IMR-90 (cell line): ENCODE measurements around the gene ALB. TPM values are rescaled to one million over a fixed set of nuclear protein-coding genes. Genes with fewer than 3 reads are reported as not detected.

Experiments
- ATAC-seq: fragments of 200-7000 bp; cut with Tn5 transposase; 2 replicates; pipeline ENCODE4 v1.9.1; 2020; ENCODE audit warnings: low read depth, mild to moderate bottlenecking, moderate library complexity
- BruUV-seq: library from RNA; stranded (reverse); fragments of 400-500 nt; replicated peaks from 2 replicates; lab custom pipeline; 2021; lab: Mats Ljungman, UMichigan
- CTCF ChIA-PET: fragments of 300-600 bp; formaldehyde crosslinking; extraction: SDS; loops from one replicate; lab custom pipeline; 2021; ENCODE audit warnings: antibody characterized with exemption; lab: Yijun Ruan, JAX
- POLR2A ChIA-PET: fragments of 300-600 bp; sonication (Branson Sonifier 250); formaldehyde crosslinking; loops from one replicate; lab custom pipeline; 2022; ENCODE audit warnings: antibody characterized with exemption; ENCODE audit not compliant: unreplicated experiment; lab: Charles Lee
- DNase-seq: peaks from one replicate; pipeline ENCODE4 v3.0.0; 2013
- H2AFZ ChIP-seq: replicated peaks from 2 replicates; pipeline ENCODE3; 2013; ENCODE audit warnings: low read length, mild to moderate bottlenecking; ENCODE audit not compliant: poor library complexity
- H2AK5ac ChIP-seq: 2 replicates; pipeline ENCODE4 v1.6.1; 2013; ENCODE audit warnings: low read depth, low read length, inconsistent platforms
- H2AK9ac ChIP-seq: replicated peaks from 2 replicates; pipeline ENCODE3; 2013; ENCODE audit warnings: mild to moderate bottlenecking, low read depth, low read length, moderate library complexity; ENCODE audit not compliant: poor library complexity
- H2BK120ac ChIP-seq: 2 replicates; pipeline ENCODE4 v1.6.1; 2013; ENCODE audit warnings: low read depth, low read length, inconsistent platforms
- H2BK15ac ChIP-seq: 3 replicates; pipeline ENCODE4 v1.6.1; 2013; ENCODE audit warnings: low read depth, low read length, inconsistent platforms
- H2BK20ac ChIP-seq: 2 replicates; pipeline ENCODE4 v1.6.1; 2013; ENCODE audit warnings: low read depth, mild to moderate bottlenecking, inconsistent platforms, low read length, moderate library complexity
- H2BK5ac ChIP-seq: 2 replicates; pipeline ENCODE4 v1.6.1; 2013; ENCODE audit warnings: mild to moderate bottlenecking, low read depth, low read length, inconsistent platforms; ENCODE audit not compliant: poor library complexity, severe bottlenecking
- H3K14ac ChIP-seq: replicated peaks from 2 replicates; pipeline ENCODE4 v1.6.1; 2013; ENCODE audit warnings: low read depth, low read length, inconsistent platforms
- H3K18ac ChIP-seq: 2 replicates; pipeline ENCODE4 v1.6.1; 2013; ENCODE audit warnings: low read depth, low read length, control low read depth
- H3K23ac ChIP-seq: 2 replicates; pipeline ENCODE4 v1.6.1; 2013; ENCODE audit warnings: low read depth, low read length, inconsistent platforms
- H3K27ac ChIP-seq: 2 replicates; pipeline ENCODE4 v1.5.1; 2013; ENCODE audit warnings: mild to moderate bottlenecking, control low read depth, low read length; ENCODE audit not compliant: insufficient read depth
- H3K27me3 ChIP-seq: 2 replicates; pipeline ENCODE4 v1.6.1; 2013; ENCODE audit warnings: low read length; ENCODE audit not compliant: control insufficient read depth, insufficient read depth
- H3K36me3 ChIP-seq: 2 replicates; pipeline ENCODE4 v1.6.1; 2013; ENCODE audit warnings: low read length, mixed read lengths; ENCODE audit not compliant: control insufficient read depth, insufficient read depth
- H3K4ac ChIP-seq: 2 replicates; pipeline ENCODE4 v1.6.1; 2013; ENCODE audit warnings: low read depth, low read length, inconsistent platforms
- H3K4me1 ChIP-seq: 2 replicates; pipeline ENCODE4 v1.6.1; 2013; ENCODE audit warnings: low read length, mixed read lengths; ENCODE audit not compliant: control insufficient read depth, insufficient read depth
- H3K4me2 ChIP-seq: 2 replicates; pipeline ENCODE4 v1.6.1; 2013; ENCODE audit warnings: low read depth, mild to moderate bottlenecking, control low read depth, low read length, moderate library complexity
- H3K4me3 ChIP-seq: 2 replicates; pipeline ENCODE4 v1.5.1; 2013; ENCODE audit warnings: low read depth, mild to moderate bottlenecking, control low read depth, low read length, moderate library complexity; ENCODE audit not compliant: insufficient read depth
- H3K56ac ChIP-seq: 2 replicates; pipeline ENCODE4 v1.6.1; 2013; ENCODE audit warnings: low read length, inconsistent platforms; ENCODE audit not compliant: insufficient read depth; ENCODE audit errors: extremely low read depth
- H3K79me1 ChIP-seq, 2 experiments: 2 replicates each; pipeline ENCODE4 v1.6.1; 2013; ENCODE audit warnings: low read length in 2 of 2, inconsistent platforms in 1 of 2, low read depth in 1 of 2
- H3K9ac ChIP-seq: 2 replicates; pipeline ENCODE4 v1.6.1; 2013; ENCODE audit warnings: low read depth, low read length, control low read depth
- H3K9me1 ChIP-seq: 2 replicates; pipeline ENCODE4 v1.6.1; 2013; ENCODE audit warnings: low read length, inconsistent platforms; ENCODE audit not compliant: insufficient read depth
- H3K9me3 ChIP-seq: 2 replicates; pipeline ENCODE4 v1.6.1; 2013; ENCODE audit warnings: low read length; ENCODE audit not compliant: control insufficient read depth, insufficient read depth
- H4K20me1 ChIP-seq: 2 replicates; pipeline ENCODE4 v1.6.1; 2013; ENCODE audit warnings: low read length, inconsistent platforms; ENCODE audit not compliant: insufficient read depth
- H4K5ac ChIP-seq: 2 replicates; pipeline ENCODE4 v1.6.1; 2013; ENCODE audit warnings: mild to moderate bottlenecking, low read depth, low read length, control low read depth
- H4K8ac ChIP-seq, 2 experiments: 2 replicates each; pipeline ENCODE4 v1.6.1; 2013; ENCODE audit warnings: low read depth in 2 of 2, low read length in 2 of 2, control low read depth in 1 of 2, inconsistent platforms in 1 of 2
- H4K91ac ChIP-seq: 2 replicates; pipeline ENCODE4 v1.6.1; 2013; ENCODE audit warnings: low read depth, low read length, inconsistent platforms; ENCODE audit not compliant: insufficient read depth
- BHLHE40 ChIP-seq: fragments of 150-350 bp; IDR thresholded peaks from 2 replicates; pipeline ENCODE4 v1.6.1; 2016; ENCODE audit warnings: mild to moderate bottlenecking, low read depth, low read length
- CEBPB ChIP-seq: IDR thresholded peaks from 2 replicates; pipeline ENCODE4 v1.6.1; 2012; ENCODE audit warnings: low read depth, low read length, improper control_type of control experiment
- CHD1 ChIP-seq: IDR thresholded peaks from 2 replicates; pipeline ENCODE4 v1.6.1; 2012; ENCODE audit warnings: low read depth, low read length, improper control_type of control experiment
- ELK1 ChIP-seq: fragments of 150-350 bp; IDR thresholded peaks from 2 replicates; pipeline ENCODE4 v1.6.1; 2016; ENCODE audit warnings: low read depth, mild to moderate bottlenecking, low read length, moderate library complexity, borderline replicate concordance
- FOS ChIP-seq: fragments of 150-350 bp; IDR thresholded peaks from 2 replicates; pipeline ENCODE4 v1.6.1; 2016; ENCODE audit warnings: low read depth, low read length
- MAFK ChIP-seq: IDR thresholded peaks from 2 replicates; pipeline ENCODE4 v1.6.1; 2012; ENCODE audit warnings: low read depth, low read length, improper control_type of control experiment
- MAZ ChIP-seq: IDR thresholded peaks from 2 replicates; pipeline ENCODE4 v1.6.1; 2012; ENCODE audit warnings: low read depth, mild to moderate bottlenecking, low read length, improper control_type of control experiment, moderate library complexity, borderline replicate concordance
- MXI1 ChIP-seq: IDR thresholded peaks from 2 replicates; pipeline ENCODE4 v1.6.1; 2012; ENCODE audit warnings: low read depth, mild to moderate bottlenecking, low read length, moderate library complexity, borderline replicate concordance
- NFE2L2 ChIP-seq: fragments of 150-350 bp; IDR thresholded peaks from 2 replicates; pipeline ENCODE4 v1.6.1; 2016; ENCODE audit warnings: low read depth, mild to moderate bottlenecking, low read length
- POLR2A ChIP-seq: IDR thresholded peaks from 2 replicates; pipeline ENCODE4 v1.6.1; 2012; ENCODE audit warnings: mild to moderate bottlenecking, low read depth, low read length
- RAD21 ChIP-seq: IDR thresholded peaks from 2 replicates; pipeline ENCODE4 v1.6.1; 2012; ENCODE audit warnings: low read length, improper control_type of control experiment
- RCOR1 ChIP-seq: IDR thresholded peaks from 2 replicates; pipeline ENCODE4 v1.6.1; 2012; ENCODE audit warnings: mild to moderate bottlenecking, low read length, improper control_type of control experiment; ENCODE audit not compliant: insufficient replicate concordance
- RFX5 ChIP-seq: IDR thresholded peaks from 2 replicates; pipeline ENCODE4 v1.8.0; 2012; ENCODE audit warnings: low read depth, mild to moderate bottlenecking, low read length, moderate library complexity
- SMC3 ChIP-seq: fragments of 150-350 bp; IDR thresholded peaks from 2 replicates; pipeline ENCODE4 v1.6.1; 2016; ENCODE audit warnings: low read depth, mild to moderate bottlenecking, antibody characterized with exemption, low read length, moderate library complexity
- USF2 ChIP-seq: fragments of 150-350 bp; IDR thresholded peaks from 2 replicates; pipeline ENCODE4 v1.6.1; 2017; ENCODE audit warnings: mild to moderate bottlenecking, antibody characterized with exemption, low read length, low read depth
- WGBS, 2 experiments: methylation state at CpG; one replicate each; pipeline versions ENCODE4 v1.1.5 to v1.1.7; 2013; ENCODE audit warnings: missing lambda C conversion rate in 2 of 2; ENCODE audit not compliant: insufficient read length in 1 of 2; ENCODE audit errors: extremely low coverage in 2 of 2; 5-methylcytosine and 5-hydroxymethylcytosine counted together
- dilution Hi-C: fragments of 300-500 bp; cut with HindIII; formaldehyde crosslinking; loops from one replicate; pipeline ENCODE4 v1.14.3; 2018; ENCODE audit warnings: low sequenced_read_pairs; ENCODE audit not compliant: unreplicated experiment
- in situ Hi-C: fragments of 300-500 bp; cut with MboI; formaldehyde crosslinking; loops from 3 replicates; pipeline ENCODE4 v1.14.3; 2019; ENCODE audit warnings: low sequenced_read_pairs, inconsistent platforms, mixed read lengths
- intact Hi-C: fragments of 100-400 bp; cut with micrococcal nuclease; formaldehyde crosslinking; loops from 2 replicates; pipeline ENCODE4 v1.10.0; 2022
- polyA plus RNA-seq, 3 experiments: library from polyadenylated mRNA; depleted of rRNA; stranded (reverse); fragments of >200 nt; gene quantifications; 2 replicates each; pipeline ENCODE4 v1.2.3, GENCODE V29; 2012; ENCODE audit warnings: low replicate concordance in 1 of 3
- total RNA-seq: library from RNA; depleted of rRNA; stranded (reverse); fragments of >200 nt; gene quantifications from 2 replicates; pipeline ENCODE4 v1.2.3, GENCODE V29; 2012
- TF ChIP-seq, protein P1 (sequence below): conservative IDR thresholded peaks from 2 replicates; pipeline ENCODE4 v1.5.1; 2012; ENCODE audit warnings: mild to moderate bottlenecking, low read depth, low read length, improper control_type of control experiment

ALB gene
- total and polyA plus RNA-seq, 2 of the 4 experiments (the other 2 are of a cell fraction), result not detected

GRCh38 chr4:73440653-73441052 is 36.6 kb downstream of the ALB start:
- no peaks in the 10 kb centered on the region for H3K4me1 ChIP-seq
- H4K5ac ChIP-seq, result no peak overlapping the region
- no peak overlapping the region for H3K9ac ChIP-seq
- DNase-seq, result no peak
- H4K91ac ChIP-seq, result no peak overlapping the region
- no peak overlapping the region for H3K4ac ChIP-seq
- H3K36me3 ChIP-seq, result no peaks in the 10 kb centered on the region
- no peak overlapping the region for H3K18ac ChIP-seq
- intact Hi-C loops (loop anchor here (10.0 kb wide), 1 partner anchor 214 kb away; no protein-coding TSS in a partner anchor), in situ Hi-C loops (no loop called here), dilution Hi-C loops (no loop called here)
- H3K9me1 ChIP-seq, result no peaks in the 10 kb centered on the region
- POLR2A ChIA-PET, result interaction anchor here (0.5 kb wide), 1 partner anchor 10 kb away, joined by 3 read pairs; no protein-coding TSS in a partner anchor
- H2BK120ac ChIP-seq, result no peak overlapping the region
- no CpG with 5 or more reads among the region's 3 CpGs for WGBS, 2 experiments
- no peaks in the 10 kb centered on the region for H4K20me1 ChIP-seq
- H2AK9ac ChIP-seq, result no peak overlapping the region
- H2AK5ac ChIP-seq, result no peak overlapping the region
- H3K27me3 ChIP-seq, result peaks cover 2% of the 10 kb centered on the region; the same call in 1 of the 2 replicates
- H3K27ac ChIP-seq, result no peak overlapping the region
- H3K4me2 ChIP-seq, result no peak overlapping the region
- no peaks in the 10 kb centered on the region for H3K9me3 ChIP-seq
- no TSS peak for BruUV-seq
- H3K56ac ChIP-seq, result no peak overlapping the region
- no peak overlapping the region for H2BK20ac ChIP-seq
- no peak overlapping the region for H2AFZ ChIP-seq
- no peak overlapping the region for H2BK5ac ChIP-seq
- H3K23ac ChIP-seq, result no peak overlapping the region
- no peak overlapping the region for H4K8ac ChIP-seq
- no peak for ATAC-seq
- TF ChIP-seq MAZ (no peak), RAD21 (no peak), USF2 (no peak), RFX5 (no peak), NFE2L2 (no peak), RCOR1 (no peak), FOS (no peak), BHLHE40 (no peak), ELK1 (no peak), CEBPB (no peak), CHD1 (no peak), POLR2A (no peak), MAFK (no peak), SMC3 (no peak), MXI1 (no peak)
- TF ChIP-seq, protein P1, sequence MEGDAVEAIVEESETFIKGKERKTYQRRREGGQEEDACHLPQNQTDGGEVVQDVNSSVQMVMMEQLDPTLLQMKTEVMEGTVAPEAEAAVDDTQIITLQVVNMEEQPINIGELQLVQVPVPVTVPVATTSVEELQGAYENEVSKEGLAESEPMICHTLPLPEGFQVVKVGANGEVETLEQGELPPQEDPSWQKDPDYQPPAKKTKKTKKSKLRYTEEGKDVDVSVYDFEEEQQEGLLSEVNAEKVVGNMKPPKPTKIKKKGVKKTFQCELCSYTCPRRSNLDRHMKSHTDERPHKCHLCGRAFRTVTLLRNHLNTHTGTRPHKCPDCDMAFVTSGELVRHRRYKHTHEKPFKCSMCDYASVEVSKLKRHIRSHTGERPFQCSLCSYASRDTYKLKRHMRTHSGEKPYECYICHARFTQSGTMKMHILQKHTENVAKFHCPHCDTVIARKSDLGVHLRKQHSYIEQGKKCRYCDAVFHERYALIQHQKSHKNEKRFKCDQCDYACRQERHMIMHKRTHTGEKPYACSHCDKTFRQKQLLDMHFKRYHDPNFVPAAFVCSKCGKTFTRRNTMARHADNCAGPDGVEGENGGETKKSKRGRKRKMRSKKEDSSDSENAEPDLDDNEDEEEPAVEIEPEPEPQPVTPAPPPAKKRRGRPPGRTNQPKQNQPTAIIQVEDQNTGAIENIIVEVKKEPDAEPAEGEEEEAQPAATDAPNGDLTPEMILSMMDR, result no peak
- no peak overlapping the region for H2BK15ac ChIP-seq
- CTCF ChIA-PET, result interaction anchor here (1.0 kb wide), 1 partner anchor 16 kb away, joined by 3 read pairs; no protein-coding TSS in a partner anchor
- no peak overlapping the region for H3K14ac ChIP-seq
- no peak overlapping the region for H3K4me3 ChIP-seq
- H3K79me1 ChIP-seq, result no peaks in the 10 kb centered on the region
